ENCODE results near the gene CCNL1.

Gene CCNL1

DNA sequence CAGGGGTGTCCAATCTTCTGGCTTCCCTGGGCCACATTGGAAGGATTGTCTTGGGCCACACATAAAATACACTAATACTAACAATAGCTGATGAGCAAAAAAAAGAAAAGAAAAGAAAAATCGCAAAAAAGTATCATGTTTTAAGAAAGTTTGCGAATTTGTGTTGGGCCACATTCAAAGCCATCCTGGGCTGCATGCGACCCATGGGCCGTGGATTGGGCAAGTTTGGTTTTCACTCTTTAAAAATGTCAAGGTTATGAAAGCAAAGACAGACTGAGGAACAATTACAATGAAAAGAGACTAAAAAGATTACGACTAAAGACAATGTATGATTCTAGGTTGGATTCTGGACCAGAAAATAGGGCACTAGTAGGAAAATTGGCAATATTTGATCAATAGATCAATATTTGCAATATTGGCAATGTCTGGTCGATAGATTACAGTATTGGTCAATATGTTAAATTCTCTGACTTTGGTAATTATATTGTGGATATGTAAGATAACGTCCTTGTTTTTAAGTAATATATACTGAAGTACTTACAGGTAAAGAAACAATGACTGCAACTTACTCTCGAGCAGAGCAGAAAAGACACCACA, 19.9 kb downstream of the CCNL1 start:
- no peak overlapping the region for H3K4me3 ChIP-seq (ENCODE audit: low read length)
- no peaks in the 10 kb centered on the region for H3K27me3 ChIP-seq (ENCODE audit: control insufficient read depth, insufficient read depth, low read length)
- no peak overlapping the region for H3K9ac ChIP-seq (ENCODE audit: low read depth, low read length)
- H3K9me3 ChIP-seq (replicated peaks; ENCODE audit: low read length), result no peaks in the 10 kb centered on the region
- H3K4me1 ChIP-seq (ENCODE audit: control insufficient read depth, insufficient read depth, low read length), result peaks cover 23% of the 10 kb centered on the region
- no peak overlapping the region for H3K4me2 ChIP-seq (ENCODE audit: low read length)
- H3K36me3 ChIP-seq (ENCODE audit: insufficient read depth, low read length), result peaks cover 20% of the 10 kb centered on the region

DNA sequence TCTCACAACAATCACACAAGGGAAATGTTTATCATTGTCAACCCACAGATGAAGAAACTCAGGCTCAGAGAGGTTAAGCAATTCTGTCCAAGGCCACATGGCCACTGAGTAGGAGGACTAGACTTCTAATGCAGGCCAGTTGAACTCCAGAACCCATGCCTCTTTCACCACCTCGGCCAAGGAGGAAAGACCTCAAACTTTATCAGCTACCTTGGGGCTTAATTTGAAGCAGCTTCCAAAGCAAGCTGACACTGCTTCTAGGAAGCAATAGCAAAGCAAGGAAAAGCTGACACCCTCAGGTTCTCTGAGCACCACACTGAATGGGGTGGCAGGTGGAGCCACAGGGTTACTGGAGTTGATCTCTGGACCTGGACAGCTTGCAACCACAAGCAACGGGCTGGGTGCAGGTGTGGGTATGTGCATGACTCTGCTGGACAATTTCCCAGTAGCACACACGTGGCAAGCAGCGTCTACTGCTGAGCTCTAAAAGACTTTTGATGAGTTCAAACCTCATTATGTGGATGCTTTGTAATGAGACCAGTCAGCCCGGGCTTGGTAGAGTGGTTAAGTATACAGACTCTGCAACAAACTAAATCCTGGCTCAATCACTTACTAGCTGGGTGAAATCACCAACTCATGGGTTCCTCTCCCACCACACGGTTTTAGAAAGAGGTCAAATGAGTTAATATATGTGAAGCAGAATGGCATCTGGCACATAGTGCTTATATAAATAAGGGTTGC, 23.1 kb downstream of the CCNL1 start:
- Histone ChIP-seq H3K4me2 (ENCODE audit: low read length) (no peak overlapping the region), H3K4me3 (ENCODE audit: low read length) (no peak overlapping the region), H3K9me3 (replicated peaks; ENCODE audit: low read length) (no peaks in the 10 kb centered on the region), H3K36me3 (ENCODE audit: insufficient read depth, low read length) (no peaks in the 10 kb centered on the region), H3K27me3 (ENCODE audit: control insufficient read depth, insufficient read depth, low read length) (no peaks in the 10 kb centered on the region), H3K4me1 (ENCODE audit: control insufficient read depth, insufficient read depth, low read length) (peaks cover 55% of the 10 kb centered on the region), H3K9ac (ENCODE audit: low read depth, low read length) (peak overlapping the region; percentile 23)

DNA sequence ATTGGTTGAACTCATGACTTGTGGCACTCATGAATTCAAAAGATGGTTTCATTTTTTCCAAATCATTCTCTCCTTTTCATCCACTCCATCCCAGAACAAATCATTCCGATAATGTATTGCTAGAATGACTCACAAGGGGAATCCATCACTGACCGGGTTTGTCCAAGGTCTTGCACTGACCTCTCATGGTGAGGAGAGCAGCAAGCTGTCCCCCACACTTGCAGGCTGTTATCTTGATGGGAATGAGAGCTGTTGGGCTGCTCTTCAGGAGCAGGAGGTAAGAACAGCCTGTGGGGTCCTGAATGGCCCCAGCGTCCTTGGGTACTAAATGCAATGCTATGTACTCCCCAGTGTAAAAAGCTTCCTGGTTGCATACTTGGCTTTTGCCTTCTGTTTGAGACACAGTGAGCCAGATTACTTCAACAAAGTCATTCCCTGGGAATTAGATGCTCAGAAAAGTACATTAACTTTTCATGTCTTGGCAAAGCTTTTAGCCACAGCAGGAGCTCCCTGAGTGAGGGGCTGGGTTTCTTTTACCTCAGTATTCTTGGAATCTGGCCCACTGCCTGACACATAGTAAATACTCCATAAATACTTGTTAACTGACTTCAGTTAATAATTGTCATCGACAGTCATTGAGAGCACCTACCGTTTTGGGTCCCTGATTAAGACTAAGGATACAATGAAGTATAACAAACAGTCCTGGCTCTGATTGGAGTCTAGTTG, 24.1 kb downstream of the CCNL1 start:
- H3K9ac ChIP-seq (ENCODE audit: low read depth, low read length), result peak overlapping the region; percentile 23
- no peaks in the 10 kb centered on the region for H3K36me3 ChIP-seq (ENCODE audit: insufficient read depth, low read length)
- peaks cover 65% of the 10 kb centered on the region for H3K4me1 ChIP-seq (ENCODE audit: control insufficient read depth, insufficient read depth, low read length)
- no peaks in the 10 kb centered on the region for H3K9me3 ChIP-seq (replicated peaks; ENCODE audit: low read length)
- H3K4me3 ChIP-seq (ENCODE audit: low read length), result no peak overlapping the region
- no peaks in the 10 kb centered on the region for H3K27me3 ChIP-seq (ENCODE audit: control insufficient read depth, insufficient read depth, low read length)
- peak overlapping the region; percentile 10 for H3K4me2 ChIP-seq (ENCODE audit: low read length)

DNA sequence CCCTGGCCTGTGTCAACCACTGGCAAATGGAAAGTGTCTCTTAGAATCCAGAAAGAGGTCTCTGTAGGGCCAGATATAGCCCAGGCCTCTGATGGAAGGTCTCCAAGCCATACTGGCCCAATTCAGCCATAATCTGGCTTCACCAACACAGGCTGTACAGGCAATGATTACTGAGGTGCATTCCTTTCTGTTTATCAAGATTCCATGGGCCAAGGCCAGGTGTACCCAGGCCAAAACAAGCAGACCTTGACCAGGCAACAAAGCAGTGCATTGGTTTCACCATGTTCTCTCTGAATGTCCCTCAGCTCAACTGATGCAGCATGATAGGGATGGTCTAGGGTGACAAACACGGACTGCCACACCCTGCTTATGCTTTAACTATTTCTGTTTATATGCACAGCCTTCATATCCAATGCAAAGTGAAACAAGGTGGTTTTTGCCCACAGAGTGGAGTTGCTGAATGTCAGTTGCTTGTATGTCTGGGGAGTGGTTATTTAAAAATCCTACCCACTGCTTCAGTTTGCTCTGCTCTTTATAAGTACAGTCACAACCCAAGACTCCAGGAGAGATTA, 25.2 kb downstream of the CCNL1 start:
- Histone ChIP-seq H3K4me3 (ENCODE audit: low read length) (no peak overlapping the region), H3K27me3 (ENCODE audit: control insufficient read depth, insufficient read depth, low read length) (no peaks in the 10 kb centered on the region), H3K9ac (ENCODE audit: low read depth, low read length) (peak overlapping the region; percentile 23), H3K4me2 (ENCODE audit: low read length) (peak overlapping the region; percentile 10), H3K4me1 (ENCODE audit: control insufficient read depth, insufficient read depth, low read length) (peaks cover 77% of the 10 kb centered on the region), H3K36me3 (ENCODE audit: insufficient read depth, low read length) (no peaks in the 10 kb centered on the region), H3K9me3 (replicated peaks; ENCODE audit: low read length) (no peaks in the 10 kb centered on the region)

DNA sequence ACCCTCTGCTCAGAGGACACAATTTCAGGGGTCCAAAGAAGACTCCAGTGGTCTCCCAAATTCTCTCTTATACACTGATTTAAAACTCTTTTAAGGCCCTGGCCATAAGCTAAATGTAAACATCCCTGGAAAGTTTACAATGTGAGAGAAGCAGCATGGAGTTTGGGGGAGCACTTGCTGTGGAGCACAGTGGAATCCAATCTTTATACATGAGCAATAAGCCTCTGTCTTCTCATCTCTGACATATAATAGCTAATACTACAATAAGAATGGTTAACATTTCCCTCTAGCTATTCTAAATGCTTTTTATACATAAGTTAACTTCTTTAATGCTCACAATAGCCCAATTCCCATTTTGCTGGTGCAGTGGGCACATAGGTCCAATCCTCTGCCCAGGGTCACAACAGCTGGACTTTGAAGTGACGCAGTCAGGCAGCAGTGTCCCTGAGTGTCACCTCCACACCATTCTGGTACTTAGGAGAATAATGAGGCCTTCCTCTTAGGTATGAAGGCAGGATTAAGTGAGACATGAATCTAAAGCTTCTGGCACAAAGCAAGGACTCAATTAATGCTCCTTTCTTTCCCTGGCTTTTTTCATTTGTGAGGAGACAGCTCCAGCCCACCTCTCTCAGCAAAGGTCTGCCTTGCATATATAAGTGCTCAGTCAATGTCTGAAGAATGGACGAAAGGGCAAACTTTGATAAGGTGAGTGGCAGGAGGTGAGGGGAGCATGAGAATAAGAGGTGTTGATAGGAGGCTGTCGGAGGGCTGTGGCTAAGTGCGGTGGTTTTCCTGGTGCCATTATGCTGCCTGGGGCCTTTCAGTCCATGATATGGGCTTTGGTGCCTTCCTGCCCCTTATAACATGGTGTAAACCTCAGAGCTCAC, 26.3 kb downstream of the CCNL1 start:
- no peaks in the 10 kb centered on the region for H3K9me3 ChIP-seq (replicated peaks; ENCODE audit: low read length)
- H3K27me3 ChIP-seq (ENCODE audit: control insufficient read depth, insufficient read depth, low read length), result no peaks in the 10 kb centered on the region
- H3K4me1 ChIP-seq (ENCODE audit: control insufficient read depth, insufficient read depth, low read length), result peaks cover 87% of the 10 kb centered on the region
- no peak overlapping the region for H3K4me2 ChIP-seq (ENCODE audit: low read length)
- H3K4me3 ChIP-seq (ENCODE audit: low read length), result no peak overlapping the region
- H3K36me3 ChIP-seq (ENCODE audit: insufficient read depth, low read length), result no peaks in the 10 kb centered on the region
- no peak overlapping the region for H3K9ac ChIP-seq (ENCODE audit: low read depth, low read length)

DNA sequence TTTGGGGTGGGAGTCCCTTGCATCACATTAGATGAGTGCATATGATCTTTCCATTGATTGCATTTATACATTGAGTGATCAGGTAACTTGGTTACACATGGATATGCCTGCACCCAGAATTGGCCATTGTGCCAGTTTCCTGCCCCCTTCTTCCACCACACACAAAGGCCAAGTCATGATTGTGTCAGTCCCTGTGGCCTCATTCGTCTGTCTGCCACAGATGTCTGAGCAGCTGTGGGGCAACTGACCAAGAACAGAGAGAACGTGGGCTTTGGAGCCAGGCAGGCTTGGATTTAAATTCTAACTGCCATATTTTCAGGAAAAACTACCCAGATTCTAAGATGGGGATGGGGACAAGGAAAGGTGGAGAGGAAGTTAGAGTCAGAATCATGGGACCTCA, 27.0 kb downstream of the CCNL1 start:
- no peak overlapping the region for H3K4me3 ChIP-seq (ENCODE audit: low read length)
- peaks cover 94% of the 10 kb centered on the region for H3K4me1 ChIP-seq (ENCODE audit: control insufficient read depth, insufficient read depth, low read length)
- H3K9ac ChIP-seq (ENCODE audit: low read depth, low read length), result no peak overlapping the region

DNA sequence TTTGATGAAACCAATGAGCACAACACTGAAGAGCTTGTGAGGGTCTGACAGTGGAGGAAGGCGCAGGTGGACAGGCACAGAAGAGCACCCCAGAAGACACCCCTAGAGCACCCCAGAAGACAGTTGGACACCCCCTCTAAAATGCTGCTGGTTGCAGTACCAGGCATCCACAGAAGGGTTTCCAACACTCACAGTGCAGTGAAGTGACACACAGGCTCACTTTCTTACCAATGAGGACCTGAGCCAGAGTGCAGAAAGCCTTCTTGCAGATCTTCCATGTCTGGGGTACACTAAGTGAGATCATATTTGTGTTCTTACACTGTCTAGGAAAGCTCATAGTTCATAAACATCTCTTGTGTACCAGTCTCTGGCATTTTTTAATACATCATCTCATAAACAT, 27.6 kb downstream of the CCNL1 start:
- Histone ChIP-seq H3K4me3 (ENCODE audit: low read length) (no peak overlapping the region), H3K9ac (ENCODE audit: low read depth, low read length) (peak overlapping the region; percentile 76), H3K27me3 (ENCODE audit: control insufficient read depth, insufficient read depth, low read length) (no peaks in the 10 kb centered on the region), H3K36me3 (ENCODE audit: insufficient read depth, low read length) (no peaks in the 10 kb centered on the region), H3K9me3 (replicated peaks; ENCODE audit: low read length) (no peaks in the 10 kb centered on the region), H3K4me1 (ENCODE audit: control insufficient read depth, insufficient read depth, low read length) (peaks cover 100% of the 10 kb centered on the region), H3K4me2 (ENCODE audit: low read length) (peak overlapping the region; percentile 40)

More for the DNA sequence above, 27.0 kb downstream of the CCNL1 start:
- H3K27me3 ChIP-seq (ENCODE audit: control insufficient read depth, insufficient read depth, low read length), result no peaks in the 10 kb centered on the region
- H3K9me3 ChIP-seq (replicated peaks; ENCODE audit: low read length), result no peaks in the 10 kb centered on the region
- no peaks in the 10 kb centered on the region for H3K36me3 ChIP-seq (ENCODE audit: insufficient read depth, low read length)
- no peak overlapping the region for H3K4me2 ChIP-seq (ENCODE audit: low read length)

DNA sequence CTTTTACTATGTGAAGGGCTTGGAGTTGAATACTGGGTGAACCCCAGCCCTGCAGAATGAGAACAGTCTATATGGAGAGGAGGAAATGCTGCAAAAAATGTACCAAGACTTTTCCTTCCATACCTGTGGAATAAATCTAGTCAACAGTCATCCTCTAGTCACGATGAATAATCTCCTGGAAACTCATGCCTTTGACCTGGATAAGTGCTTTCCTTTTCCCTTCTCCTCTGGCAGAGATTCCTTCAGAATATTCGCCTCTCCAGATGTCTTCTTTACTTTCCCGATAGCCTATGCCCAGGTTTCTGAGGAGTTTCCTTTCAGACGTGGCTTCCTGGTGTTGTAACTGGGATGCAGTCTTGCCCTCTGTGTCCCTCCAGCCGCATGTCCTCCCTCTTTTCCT, 28.1 kb downstream of the CCNL1 start:
- peak overlapping the region; percentile 76 for H3K9ac ChIP-seq (ENCODE audit: low read depth, low read length)
- H3K4me1 ChIP-seq (ENCODE audit: control insufficient read depth, insufficient read depth, low read length), result peaks cover 100% of the 10 kb centered on the region

DNA sequence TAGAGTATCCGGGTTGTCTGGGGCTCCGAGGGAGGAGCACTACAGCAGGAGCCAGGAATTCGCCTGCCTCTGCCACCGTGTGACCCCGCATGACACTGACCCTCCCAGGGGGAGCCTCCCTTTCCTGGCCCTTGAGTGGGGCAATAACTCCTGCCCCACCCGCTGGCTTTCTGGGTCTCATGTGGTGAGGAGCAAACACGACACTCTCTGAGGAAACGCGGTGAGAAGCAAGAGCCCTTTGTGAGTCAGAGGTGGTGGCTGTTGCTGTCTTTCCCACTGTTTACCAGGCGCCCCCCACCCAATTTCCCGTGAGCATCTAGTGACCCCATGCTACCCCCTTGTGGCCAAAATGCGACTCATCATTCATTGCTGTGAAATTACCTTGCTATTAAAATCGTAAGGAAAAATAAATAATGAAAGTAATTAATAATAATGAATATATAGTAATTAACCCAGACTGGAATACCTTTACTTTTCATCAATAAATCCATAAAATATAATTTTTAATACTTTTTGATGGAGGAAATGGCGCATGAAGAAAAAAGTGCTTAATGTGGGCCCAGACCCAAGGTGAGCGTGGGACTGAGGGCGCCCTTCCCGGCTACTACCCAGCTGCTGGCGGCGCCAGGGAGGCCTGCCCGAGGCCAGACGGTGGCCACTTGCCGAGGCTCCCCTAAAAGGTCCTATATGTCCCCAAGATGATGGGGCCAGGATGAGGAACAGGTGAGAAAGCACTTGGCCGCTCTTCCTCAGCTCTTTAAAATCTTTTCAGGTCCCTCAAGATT, 29.3 kb downstream of the CCNL1 start:
- H3K4me2 ChIP-seq (ENCODE audit: low read length), result peak overlapping the region; percentile 49
- H3K4me3 ChIP-seq (ENCODE audit: low read length), result peak overlapping the region; percentile 26
- peaks cover 100% of the 10 kb centered on the region for H3K4me1 ChIP-seq (ENCODE audit: control insufficient read depth, insufficient read depth, low read length)
- H3K9me3 ChIP-seq (replicated peaks; ENCODE audit: low read length), result no peaks in the 10 kb centered on the region
- H3K27me3 ChIP-seq (ENCODE audit: control insufficient read depth, insufficient read depth, low read length), result no peaks in the 10 kb centered on the region
- H3K36me3 ChIP-seq (ENCODE audit: insufficient read depth, low read length), result no peaks in the 10 kb centered on the region
- H3K9ac ChIP-seq (ENCODE audit: low read depth, low read length), result peak overlapping the region; percentile 76

More for the DNA sequence above, 28.1 kb downstream of the CCNL1 start:
- Histone ChIP-seq H3K4me2 (ENCODE audit: low read length) (peak overlapping the region; percentile 40), H3K4me3 (ENCODE audit: low read length) (no peak overlapping the region), H3K27me3 (ENCODE audit: control insufficient read depth, insufficient read depth, low read length) (no peaks in the 10 kb centered on the region), H3K36me3 (ENCODE audit: insufficient read depth, low read length) (no peaks in the 10 kb centered on the region), H3K9me3 (replicated peaks; ENCODE audit: low read length) (no peaks in the 10 kb centered on the region)

DNA sequence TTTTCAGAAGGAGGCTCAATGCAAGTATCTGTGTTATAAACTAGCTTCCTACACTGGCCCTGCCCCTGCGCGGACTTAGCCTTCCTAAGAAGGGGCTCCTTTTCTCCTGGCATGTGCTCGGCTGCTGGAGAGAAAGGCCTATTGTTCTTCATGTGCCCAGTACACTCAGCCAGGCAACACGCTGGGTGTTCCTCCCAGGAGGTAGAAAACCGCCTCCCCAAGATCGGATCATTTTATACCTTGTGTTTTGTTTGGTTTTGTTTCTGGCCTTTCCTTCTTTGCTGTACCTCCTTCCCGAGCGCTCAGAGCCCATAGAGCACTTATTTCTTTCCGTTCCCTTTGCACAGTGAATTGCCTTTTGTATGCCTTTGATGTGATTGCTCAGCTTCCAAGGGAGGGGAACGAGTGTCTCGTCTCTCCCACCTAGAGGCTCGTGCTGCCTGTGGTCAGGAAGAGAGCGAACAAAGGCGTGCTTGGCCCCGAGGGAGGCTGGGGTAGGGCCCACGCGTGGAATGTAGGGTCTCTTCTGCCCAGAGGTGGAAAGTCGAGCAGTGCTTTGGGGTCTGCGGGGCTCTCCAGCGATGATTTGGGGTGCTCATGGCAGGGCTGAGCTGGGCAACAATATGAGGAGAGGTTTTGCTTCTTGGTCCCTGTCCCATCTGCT, 30.0 kb downstream of the CCNL1 start:
- Histone ChIP-seq H3K27me3 (ENCODE audit: control insufficient read depth, insufficient read depth, low read length) (no peaks in the 10 kb centered on the region), H3K4me1 (ENCODE audit: control insufficient read depth, insufficient read depth, low read length) (peaks cover 100% of the 10 kb centered on the region), H3K9ac (ENCODE audit: low read depth, low read length) (peak overlapping the region; percentile 76), H3K9me3 (replicated peaks; ENCODE audit: low read length) (no peaks in the 10 kb centered on the region), H3K36me3 (ENCODE audit: insufficient read depth, low read length) (no peaks in the 10 kb centered on the region), H3K4me2 (ENCODE audit: low read length) (peak overlapping the region; percentile 49), H3K4me3 (ENCODE audit: low read length) (peak overlapping the region; percentile 26)

All from skeletal muscle satellite cell (primary cell).